GM18870 (cell line): ENCODE measurements around the gene DLGAP1.

ENCODE experiments used
- ATAC-seq: cut with Tn5 transposase; IDR thresholded peaks from one replicate; pipeline ENCODE4 v1.9.1; 2021; ENCODE audit warnings: moderate library complexity; ENCODE audit not compliant: unreplicated experiment

The DLGAP1 gene

DNA sequence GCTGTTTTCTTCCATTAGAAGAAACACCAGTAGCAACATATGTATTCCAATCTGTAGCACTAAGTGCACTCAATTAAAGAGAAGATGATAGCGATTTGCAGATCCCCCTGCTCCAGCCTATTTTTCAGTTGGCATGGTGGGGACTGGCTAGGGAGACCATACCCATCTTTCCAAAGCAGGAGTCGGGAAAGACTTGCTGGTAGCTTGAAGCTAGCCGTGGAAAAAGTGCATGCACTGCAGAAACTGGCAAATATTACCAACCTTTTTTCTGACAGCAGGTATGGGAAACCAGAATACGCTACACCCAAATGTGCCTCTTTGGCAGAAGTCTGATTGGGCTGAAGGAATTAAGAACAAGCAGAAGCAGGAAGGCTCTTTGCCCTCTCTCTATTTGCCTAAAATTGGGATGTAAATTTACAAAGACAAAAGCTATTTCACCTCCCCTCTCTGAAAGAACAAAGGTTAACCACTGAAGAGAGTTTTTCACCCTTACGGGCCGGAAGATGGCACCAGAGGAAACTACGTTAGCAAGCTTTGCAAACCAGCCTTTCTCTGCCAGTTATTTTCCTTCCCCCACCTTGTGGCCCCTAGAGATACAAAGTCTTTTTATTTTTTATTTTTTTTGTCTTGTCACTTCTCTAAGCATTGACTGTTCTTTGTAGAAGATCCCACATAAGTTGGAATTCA lies 273.1 kb downstream of the DLGAP1 start:
- no peak for ATAC-seq

DNA sequence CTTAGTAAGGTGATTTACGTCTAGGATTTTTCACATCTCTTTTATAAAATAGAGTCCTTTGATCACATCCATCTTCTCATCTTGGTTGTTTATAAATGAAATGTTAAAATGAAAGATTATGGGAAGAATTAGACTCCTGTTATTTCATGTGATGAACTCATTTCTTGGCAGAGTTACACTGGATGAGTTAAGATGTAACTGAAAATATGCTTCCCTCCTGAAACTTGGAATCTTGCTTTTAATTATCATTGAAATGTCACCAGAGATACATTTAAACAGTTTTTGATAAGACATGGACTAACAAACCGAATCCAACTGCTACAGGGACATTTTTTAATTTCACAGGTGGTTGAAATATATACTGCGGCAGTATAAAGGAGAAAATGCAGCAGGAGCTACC lies 274.0 kb downstream of the DLGAP1 start:
- no peak for ATAC-seq

DNA sequence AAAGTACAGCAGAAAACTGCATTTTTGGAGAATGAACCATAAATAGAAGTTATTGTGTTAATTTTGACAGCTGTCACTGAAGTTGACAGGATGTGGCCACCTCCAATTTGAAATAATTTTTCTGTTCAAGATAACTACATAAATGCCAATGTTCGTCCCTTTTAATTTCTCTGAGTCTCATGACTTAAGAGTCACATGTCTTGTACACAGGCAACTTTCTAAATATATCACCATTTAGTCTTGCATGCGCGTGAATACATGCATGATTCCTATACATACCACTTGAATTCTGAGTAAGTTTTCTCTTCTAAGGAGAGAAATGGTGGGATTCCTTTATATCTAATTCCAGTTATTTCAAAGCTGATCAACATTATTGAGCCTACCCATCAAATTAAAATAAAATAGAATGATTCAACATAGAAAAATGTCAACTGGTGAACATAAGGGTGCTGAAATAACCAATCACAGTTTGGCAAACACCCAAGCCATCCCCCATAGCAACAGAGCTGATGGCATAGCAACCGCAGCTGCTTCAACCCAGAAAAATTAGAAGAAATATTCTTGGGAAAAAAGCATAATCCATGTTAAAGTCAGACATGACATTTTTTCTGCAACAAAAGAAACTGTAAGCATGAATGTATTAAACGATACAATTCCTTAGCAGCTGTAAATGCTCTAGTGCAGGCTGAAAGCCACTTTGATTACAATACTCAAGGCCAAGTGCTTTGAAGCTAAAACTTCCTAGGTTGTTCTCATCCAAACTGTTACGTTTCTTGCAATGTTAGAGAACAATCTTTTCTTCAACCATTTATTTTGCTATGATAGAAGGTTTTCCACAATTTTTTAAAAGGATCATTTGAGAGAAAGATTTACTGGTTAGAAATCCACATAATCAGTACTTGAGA lies 282.7 kb downstream of the DLGAP1 start:
- ATAC-seq: no peak

DNA sequence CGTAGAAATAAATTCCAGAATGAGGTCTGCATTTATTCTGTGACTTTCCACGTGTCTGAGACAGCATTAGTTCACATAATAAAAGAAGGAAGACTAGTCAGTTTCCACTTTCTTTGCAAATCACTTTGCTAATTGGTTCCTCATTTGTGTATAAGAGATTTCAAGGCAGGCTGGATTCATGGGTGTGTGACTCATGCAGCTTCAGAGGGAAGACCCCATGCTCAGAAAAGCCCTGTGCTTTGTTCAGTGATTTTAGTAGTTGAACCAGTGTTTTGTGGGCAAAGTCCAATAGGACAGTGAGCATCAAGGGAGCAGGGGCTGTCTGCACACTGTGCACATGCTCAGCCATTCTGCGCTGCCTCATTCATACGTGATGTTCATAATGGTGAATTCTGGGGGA lies 297.8 kb downstream of the DLGAP1 start:
- no peak for ATAC-seq

DNA sequence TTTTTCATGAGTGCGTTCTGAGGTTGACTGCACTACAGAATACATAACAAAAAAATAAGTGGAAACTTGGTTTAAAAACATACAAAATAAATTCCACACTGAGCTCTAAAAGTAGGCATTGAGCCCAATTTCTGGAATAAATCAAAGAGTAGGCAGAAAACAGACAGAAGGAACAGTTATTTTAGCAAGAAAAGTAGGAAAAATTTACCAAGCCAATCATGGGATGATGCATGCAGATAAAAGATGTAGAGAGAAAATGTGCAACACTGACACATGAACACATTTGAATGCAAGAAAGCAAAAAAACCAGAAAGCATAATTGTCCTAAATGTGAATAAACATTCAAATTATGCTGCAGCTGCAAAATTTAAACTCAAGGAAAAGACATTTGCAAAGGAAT lies 308.3 kb downstream of the DLGAP1 start:
- no peak for ATAC-seq

DNA sequence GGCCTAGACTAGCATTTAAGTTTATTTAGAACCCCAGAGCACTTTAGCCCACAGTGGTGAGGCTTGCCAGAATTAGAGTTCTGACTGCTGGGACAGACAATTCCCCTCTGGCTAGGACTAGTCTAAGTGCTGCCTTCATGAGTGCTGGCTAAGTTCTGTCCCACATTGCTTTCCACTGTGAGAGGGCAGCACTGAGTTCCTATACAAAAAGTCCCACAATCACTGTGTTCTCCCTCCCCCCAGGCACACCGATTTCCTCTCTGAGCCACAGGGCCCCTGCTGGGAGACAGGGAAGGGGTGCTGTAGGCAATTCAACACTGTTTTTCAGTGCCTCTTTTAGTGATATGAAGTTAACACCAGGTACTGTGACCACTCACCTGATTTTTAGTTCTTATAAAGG lies 310.9 kb downstream of the DLGAP1 start:
- no peak for ATAC-seq

DNA sequence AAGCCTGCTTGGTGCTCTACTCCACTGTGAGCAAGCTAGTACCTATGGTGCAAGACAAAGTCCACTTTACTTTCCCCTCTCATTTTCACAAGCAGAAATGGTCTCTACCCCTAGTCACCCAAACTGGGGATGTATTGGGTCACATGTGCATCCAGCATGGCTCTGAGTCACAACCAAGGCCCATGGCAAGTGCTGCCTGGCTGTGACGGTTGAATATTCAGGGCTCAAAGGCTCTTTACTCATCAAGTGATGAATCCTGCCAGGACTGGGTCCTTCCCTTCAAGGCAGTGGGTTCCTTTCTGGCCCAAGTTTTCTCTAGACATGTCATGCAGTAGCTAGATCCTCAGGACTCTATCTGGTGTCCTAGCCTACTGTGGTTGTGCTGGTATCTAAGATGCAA lies 311.5 kb downstream of the DLGAP1 start:
- ATAC-seq: no peak

DNA sequence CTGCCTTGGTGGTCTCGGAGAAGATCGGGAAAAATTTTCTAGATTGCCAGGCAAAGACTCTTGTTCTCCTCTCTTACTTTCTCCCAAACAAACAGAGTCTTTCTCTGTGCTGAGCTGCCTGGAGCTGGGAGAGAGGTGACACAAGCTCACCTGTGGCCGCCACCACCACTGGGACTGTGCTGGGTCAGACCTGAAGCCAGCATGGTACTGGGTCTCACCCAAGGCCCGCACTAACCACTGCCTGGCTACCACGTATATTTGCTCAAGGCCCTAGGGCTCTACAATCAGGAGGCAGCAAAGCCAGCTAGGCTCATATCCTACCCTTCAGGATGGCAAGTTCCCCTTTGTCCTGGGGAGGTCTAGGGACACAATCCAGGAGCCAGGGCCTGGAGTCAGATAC lies 312.2 kb downstream of the DLGAP1 start:
- no peak for ATAC-seq

DNA sequence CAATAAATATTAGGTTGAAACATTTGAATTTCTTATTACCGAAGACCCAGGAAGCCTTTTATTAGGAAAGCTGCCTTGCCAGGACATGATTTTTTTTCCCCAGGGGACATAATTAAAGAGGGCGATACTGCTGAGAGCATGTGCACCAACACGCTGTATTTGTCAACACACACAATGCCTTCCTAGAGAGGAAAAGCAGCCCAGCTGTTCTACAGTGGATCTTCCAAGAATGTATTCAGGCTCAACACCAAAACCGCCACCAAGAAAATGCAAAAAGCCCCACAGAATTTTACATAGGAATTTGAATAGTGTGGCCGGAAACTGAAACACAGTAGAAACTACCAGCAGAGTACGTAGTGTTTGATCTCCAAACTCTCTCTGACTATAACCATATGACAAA lies 320.4 kb downstream of the DLGAP1 start:
- ATAC-seq: no peak

DNA sequence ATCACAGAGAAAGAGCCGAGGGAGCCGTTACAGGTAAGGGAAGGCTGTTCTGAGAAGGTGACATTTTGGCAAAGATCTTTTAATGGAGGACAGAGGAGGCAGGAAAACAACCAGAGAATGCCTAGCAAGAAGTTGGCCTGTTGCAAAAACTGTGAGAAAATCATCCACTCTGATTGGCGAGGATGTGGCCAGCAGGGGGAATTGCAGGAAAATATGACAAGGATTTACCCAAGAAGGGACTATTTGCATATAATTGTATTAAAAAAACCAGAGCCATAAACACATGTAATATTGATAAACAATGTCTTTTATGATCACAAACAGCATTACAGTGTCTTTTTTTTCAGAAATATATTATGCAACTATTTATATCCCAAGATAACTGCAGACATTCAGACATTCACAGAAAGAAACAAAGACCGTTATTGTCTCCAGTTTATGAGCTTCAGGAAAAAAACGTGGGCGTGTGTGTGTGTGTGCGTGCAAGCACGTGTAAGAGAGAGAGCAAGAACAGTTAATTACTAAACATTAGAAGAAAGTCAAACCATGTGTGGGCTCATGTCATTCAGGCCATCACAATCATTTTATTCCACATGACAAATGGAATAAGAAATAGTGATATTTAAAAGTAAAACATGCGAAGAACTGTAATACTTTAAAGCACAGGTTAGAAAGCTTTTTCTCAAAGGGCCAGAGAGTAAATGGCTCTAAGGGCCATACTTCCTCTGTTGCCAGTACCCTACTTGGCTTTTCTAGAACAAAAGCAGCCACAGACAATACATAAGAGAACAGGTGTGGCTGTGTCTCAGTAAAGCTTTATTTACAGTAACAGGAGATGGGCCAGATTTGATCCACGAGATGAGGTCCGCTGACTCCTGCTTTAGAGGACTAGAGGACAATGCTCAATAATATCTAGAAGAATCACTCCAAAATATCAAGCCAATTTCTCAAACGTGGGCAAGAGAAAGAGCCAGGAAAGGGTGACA lies 324.1 kb downstream of the DLGAP1 start:
- ATAC-seq: no peak

DNA sequence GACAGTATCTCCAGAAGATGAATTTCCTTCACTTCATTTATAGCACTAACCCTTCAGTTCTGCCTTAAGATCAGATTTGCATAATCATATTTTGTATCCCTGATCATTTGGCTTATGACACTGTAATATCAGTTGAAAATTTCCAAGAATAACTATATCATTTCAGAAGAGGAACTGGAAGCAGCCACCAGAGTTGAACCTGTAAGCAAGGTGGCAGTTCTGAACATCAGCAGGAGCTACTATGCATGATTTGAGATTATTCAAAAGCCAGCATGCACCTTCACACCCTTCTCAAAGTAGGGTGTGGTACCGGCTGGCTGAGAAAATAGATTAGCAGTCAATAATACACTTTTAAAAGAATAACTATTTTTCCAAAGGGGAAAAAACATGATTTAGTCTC lies 328.2 kb downstream of the DLGAP1 start:
- ATAC-seq: no peak

DNA sequence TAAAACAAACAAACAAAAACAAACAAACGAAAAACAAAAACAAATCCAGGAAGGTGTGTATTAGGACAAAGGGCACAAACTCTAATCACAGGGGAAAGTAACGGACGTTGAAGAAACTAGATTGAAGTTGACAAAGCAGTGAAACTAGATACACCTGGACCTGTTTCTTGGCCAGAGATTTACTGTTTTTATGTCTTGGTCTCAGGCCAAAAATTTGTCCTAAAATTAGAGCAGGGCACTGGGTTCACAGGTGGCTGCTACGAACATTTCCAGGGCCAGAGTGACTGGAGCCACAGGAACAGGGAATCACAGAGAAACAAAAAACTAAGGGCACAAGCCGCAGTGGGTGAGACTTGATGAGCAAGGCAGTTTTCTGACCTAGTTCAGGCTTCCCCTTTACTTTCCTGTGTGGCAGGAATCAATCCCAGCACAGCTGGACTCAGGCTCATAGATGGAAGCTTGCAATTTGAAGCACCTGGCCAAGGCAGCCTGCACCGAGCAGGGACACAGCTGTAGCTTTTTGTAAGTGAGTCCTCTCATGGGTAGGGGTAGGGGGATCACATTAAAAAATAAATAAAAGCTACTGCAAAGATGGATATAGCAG lies 329.4 kb downstream of the DLGAP1 start:
- no peak for ATAC-seq

DNA sequence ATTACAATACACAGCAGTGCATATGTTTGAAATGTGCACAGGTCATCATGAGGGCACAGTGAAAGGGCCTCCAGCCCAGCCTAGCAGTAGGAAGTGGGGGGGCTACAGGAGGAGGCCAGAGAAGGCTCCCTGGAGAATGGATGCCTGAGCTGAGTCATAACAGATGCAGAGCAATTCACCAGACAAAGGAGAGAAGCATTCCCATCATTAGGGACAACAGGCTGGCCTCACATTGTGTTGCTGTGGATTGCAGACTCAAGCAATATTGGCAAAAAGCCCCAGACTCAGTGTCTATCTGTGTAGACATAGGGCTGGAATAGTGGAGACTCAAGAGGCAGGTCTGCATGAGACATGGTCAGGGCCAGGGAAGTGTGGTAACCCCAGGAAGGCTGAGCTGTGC lies 329.9 kb downstream of the DLGAP1 start:
- no peak for ATAC-seq

DNA sequence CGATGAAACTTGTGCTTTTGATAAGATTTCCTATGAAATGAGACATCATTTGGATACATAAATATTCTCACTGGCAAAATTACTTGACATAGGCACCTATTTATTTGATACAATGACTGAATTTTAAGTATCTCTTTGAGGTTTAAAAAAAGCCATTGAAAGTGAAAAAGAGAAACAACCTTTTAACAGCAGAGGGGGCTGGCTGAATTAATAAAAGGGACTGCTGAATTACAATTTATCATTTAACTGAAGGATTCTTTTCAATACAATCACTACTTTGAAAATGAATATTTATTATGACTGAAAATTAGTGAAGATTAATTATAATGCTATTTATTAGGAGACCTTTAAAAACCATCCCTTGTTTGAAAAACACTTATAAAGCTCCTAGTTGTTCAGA lies 335.3 kb downstream of the DLGAP1 start:
- no peak for ATAC-seq

DNA sequence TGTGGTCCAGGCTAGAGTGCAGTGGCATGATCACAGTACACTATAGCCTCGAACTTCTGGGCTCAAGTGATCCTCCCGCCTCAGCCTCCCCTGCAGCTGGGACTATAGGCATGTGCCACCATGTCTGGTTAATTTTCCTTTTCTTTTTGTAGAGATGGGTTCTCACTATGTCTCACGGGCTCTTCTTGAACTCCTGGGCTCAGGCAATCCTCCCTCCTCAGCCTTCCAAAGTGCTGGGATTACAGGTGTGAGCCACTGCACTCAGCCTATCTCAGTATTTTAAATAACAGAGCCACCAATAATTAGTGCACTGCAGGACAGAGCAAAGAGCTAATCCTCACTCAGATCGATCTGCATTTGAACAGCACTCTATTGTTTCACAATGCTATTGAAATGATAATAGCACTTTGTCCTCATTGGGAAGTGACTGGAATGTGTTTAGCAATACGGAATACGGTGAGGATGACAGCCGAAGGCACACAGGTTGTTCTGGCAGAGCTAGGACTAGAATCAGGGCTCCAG lies 335.9 kb downstream of the DLGAP1 start:
- no peak for ATAC-seq

DNA sequence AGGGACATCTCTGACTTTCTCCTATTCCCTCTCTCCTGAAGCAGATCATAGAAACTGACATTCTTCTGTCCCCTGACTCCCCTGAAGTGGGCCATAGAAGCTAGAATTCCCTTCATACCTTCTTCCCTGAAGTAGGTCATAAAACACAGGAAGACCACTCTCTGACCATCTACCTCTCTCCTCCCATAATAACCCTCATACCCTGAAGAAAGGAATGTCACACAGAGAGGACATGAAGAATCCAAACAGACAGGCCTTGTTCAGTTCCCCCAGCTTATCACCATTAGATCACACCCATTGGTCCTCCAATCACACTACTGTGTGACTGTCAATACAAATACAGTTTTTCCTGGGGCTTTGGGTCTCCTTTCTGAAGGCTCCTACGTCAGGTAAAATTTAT lies 347.1 kb downstream of the DLGAP1 start:
- no peak for ATAC-seq

DNA sequence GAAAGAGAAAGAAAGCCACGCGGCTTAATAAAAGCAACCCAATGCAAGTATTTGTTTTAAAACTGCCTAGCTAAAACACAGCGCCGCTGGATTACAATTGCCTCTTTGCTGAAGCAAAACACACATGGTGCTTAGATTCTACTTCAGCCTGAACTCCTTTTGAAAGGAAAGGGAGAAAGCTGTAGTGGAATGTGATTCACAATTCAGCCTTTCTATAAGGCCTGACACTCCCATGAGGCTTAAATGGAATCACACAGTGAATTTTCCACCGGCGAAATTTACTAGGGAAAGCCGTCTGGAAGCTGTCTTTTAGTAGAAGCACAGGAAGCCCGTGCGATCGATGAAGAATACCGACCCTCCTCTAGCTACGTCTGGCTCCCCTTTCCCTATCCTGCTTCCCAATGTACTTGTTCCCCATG lies 348.0 kb downstream of the DLGAP1 start:
- ATAC-seq: no peak

DNA sequence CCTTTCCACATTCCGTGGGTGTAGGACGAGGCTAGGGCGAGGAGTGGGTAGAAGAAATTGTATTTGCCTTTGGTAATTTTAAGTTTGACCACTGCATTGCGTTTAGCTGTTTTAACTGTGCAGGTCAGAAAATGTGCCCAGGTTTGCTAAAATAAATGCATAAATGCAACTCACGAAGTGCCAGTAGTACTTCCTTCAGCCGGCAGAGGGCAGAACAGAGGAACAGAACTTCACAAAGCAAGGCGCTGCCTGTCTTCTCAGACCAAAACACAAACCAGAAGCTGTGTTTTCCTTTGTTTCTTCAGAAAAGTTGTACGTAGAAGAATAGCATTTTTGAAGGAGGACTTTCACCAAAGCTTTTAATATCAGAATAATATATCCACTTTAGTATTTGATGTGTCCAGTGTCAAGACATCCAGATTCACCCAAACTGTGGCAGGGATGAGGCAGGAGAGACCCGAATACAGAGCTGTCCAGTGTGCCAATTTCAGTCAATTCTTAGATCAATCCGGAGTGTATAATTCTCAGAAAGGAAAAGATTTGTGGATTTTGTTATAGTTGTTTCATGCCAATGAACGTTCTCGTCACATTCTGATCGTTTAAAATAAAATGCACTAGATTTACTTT lies 348.6 kb downstream of the DLGAP1 start:
- ATAC-seq: peak; percentile 63

DNA sequence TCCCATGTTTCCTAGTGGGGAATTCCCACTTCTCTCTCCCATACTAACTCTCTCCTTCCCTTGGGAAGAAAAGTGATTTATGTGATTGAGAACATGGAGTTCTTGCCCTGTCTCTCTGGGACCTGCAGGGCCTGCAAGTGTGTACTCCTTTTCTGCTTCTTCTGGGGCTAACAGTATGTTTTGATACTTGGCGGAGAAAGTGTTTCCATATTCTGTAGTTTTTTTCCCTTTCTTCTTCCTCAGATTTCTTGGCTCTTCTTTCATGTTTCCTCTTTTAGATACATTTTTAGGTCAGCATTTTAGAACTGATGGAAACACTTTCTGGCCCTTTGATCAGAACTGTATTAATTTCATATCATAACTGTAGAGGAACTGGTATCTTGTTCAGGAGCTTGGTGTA lies 352.2 kb downstream of the DLGAP1 start:
- no peak for ATAC-seq

DNA sequence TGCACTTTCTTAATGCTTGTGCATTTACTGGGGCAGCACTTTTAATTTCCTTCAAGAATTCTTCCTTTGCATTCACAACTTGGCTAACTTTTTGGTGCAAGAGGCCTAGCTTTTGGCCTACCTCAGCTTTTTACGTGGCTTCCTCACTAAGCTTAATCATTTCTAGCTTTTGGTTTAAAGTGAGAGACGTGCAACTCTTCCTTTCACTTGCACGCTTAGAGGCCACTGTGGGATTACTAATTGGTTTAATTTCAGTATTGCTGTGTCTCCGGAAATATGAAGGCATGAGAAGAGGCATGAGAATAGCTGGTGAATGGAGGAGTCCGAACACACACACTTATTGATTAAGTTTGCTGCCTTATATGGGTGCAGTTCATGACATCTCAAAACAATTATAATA lies 354.1 kb downstream of the DLGAP1 start:
- no peak for ATAC-seq
